Stimulated activated naive B cell treated with anti-CD40 and anti-IgM and Interleukin-4, amounts not matched to agents 10 μg/mL and 1 μg/mL and 100 μg/mL, for 72 hours (primary cell): ENCODE measurements around the gene CAMTA1.

Experiments
- ATAC-seq, 2 donors: fragments of 150-1000 bp; cut with Tn5 transposase; replicated peaks; 2 replicates each; pipeline ENCODE4 v1.10.0; 2021; ENCODE audit warnings: moderate library complexity in 1 of 2
- DNase-seq: peaks from one replicate; pipeline ENCODE4 v3.0.0; 2021
- H3K27ac Mint-ChIP-seq: one replicate; pipeline ENCODE4 v1.8.0; 2022; ENCODE audit warnings: mild to moderate bottlenecking, mixed read lengths
- H3K27me3 Mint-ChIP-seq, 2 donors: one replicate each; pipeline ENCODE4 v1.8.0; 2022; ENCODE audit warnings: mixed read lengths in 2 of 2
- H3K36me3 Mint-ChIP-seq, 2 donors: one replicate each; pipeline ENCODE4 v1.8.0; 2022; ENCODE audit warnings: mixed read lengths in 2 of 2, mild to moderate bottlenecking in 1 of 2
- H3K4me1 Mint-ChIP-seq, 2 donors: one replicate each; pipeline ENCODE4 v1.8.0; 2022; ENCODE audit warnings: mixed read lengths in 2 of 2, mild to moderate bottlenecking in 1 of 2
- H3K4me3 Mint-ChIP-seq, 2 donors: one replicate each; pipeline ENCODE4 v1.8.0; 2022; ENCODE audit warnings: mild to moderate bottlenecking in 2 of 2, mixed read lengths in 2 of 2, moderate library complexity in 1 of 2
- H3K9me3 Mint-ChIP-seq, 2 donors: one replicate each; pipeline ENCODE4 v1.8.0; 2022; ENCODE audit warnings: mixed read lengths in 2 of 2, mild to moderate bottlenecking in 1 of 2

Gene CAMTA1

GRCh38 chr1:7553042-7553690, 767.9 kb downstream of the CAMTA1 start:
- Mint-ChIP-seq H3K27me3 (peaks cover 22 to 30% of the 10 kb centered on the region in 2 donors), H3K36me3 (no peaks in the 10 kb centered on the region), H3K4me3 (no peak overlapping the region), H3K9me3 (no peaks in the 10 kb centered on the region), H3K4me1 (peaks cover 16 to 24% of the 10 kb centered on the region in 2 donors), H3K27ac (no peak overlapping the region)
- no peak for ATAC-seq
- no peak for DNase-seq

GRCh38 chr1:7554385-7555235, 769.4 kb downstream of the CAMTA1 start:
- ATAC-seq (peak in 1 of 2 donors; percentile 26), DNase-seq (no peak)
- Mint-ChIP-seq H3K27me3 (peaks cover 17 to 27% of the 10 kb centered on the region in 2 donors), H3K27ac (peak overlapping the region; percentile 52), H3K9me3 (no peaks in the 10 kb centered on the region), H3K4me3 (no peak overlapping the region), H3K4me1 (peaks cover 9 to 11% of the 10 kb centered on the region in 2 donors), H3K36me3 (no peaks in the 10 kb centered on the region)

DNA sequence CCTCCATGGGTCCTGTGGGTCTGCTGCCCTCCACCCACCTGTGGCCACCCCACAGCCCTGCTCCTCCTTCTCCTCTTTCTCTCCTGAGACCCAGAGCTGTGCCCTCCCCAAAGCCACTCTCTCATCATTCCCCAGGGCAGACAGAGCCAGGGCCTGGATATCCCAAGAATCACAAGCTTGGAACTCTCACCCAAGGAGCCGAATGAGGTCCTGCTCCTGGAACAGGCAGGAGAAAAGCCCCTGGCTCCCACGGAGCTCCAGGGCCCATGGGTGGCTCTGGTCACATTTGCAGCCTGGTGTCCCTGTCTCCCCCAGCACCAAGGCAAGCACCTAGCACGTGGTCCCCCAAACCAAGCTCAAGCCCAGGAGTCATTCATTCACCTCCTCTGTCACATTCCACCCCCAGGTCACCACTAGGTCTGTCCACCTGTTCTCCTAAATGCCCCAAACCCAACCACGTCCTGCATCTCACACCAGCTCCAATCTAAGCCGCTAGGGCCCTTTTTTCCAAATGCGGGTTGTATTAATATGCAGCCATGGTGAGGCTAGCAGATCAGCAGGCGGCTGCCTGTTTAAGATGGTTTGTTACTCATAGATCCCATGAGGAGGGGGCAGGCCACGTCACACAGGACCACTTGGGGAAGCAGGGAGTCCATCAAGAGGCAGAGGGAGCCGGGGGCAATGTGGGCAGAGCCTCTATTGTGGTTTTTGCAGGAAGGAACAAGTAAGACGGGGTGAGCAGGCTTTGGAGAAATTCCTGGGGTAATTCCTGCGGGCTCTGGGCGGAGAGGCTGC, 770.3 kb downstream of the CAMTA1 start:
- H3K4me1 Mint-ChIP-seq: peaks cover 0 to 8% of the 10 kb centered on the region in 2 donors
- no peaks in the 10 kb centered on the region for H3K36me3 Mint-ChIP-seq
- H3K9me3 Mint-ChIP-seq: no peaks in the 10 kb centered on the region
- peaks cover 15 to 26% of the 10 kb centered on the region in 2 donors for H3K27me3 Mint-ChIP-seq
- no peak overlapping the region for H3K27ac Mint-ChIP-seq
- no peak overlapping the region for H3K4me3 Mint-ChIP-seq
- DNase-seq (no peak), ATAC-seq (no peak)

DNA sequence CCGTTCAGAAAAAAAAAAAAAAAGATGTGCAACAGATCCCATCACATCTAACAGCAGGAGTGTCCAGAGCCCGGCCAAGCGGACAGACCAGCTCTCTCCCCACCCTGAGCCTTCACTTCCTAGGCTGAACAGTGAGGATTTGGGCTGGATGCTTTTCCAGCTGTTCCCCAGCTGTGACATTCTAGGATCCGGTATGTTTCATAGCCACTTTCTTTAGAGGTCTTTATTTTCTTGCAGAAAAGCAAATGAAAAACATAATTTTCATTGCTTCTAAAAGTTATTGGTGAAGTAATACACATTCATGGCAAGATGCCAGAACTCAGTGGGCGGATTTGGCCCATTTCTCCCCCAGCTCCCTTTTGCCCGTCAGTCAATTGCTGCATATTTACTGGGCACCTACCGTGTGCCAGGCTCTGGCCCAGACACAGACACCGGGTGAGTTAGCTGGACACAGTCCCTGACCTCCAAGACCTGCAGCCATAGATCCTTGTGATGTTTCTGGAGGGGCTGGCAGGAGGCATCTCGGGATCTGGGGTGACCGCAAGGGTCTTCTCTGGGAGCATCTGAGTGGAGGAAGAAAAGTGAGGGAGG, 772.1 kb downstream of the CAMTA1 start:
- H3K4me1 Mint-ChIP-seq: peaks cover 0 to 8% of the 10 kb centered on the region in 2 donors
- no peaks in the 10 kb centered on the region for H3K9me3 Mint-ChIP-seq
- no peak for DNase-seq
- H3K27me3 Mint-ChIP-seq: peaks cover 22% of the 10 kb centered on the region in 2 donors
- H3K36me3 Mint-ChIP-seq: no peaks in the 10 kb centered on the region
- no peak for ATAC-seq
- no peak overlapping the region for H3K27ac Mint-ChIP-seq
- H3K4me3 Mint-ChIP-seq: no peak overlapping the region

GRCh38 chr1:7558041-7558461, 772.8 kb downstream of the CAMTA1 start:
- ATAC-seq (no peak), DNase-seq (no peak)
- H3K36me3 Mint-ChIP-seq: no peaks in the 10 kb centered on the region
- no peaks in the 10 kb centered on the region for H3K9me3 Mint-ChIP-seq
- no peak overlapping the region for H3K4me3 Mint-ChIP-seq
- peaks cover 0 to 8% of the 10 kb centered on the region in 2 donors for H3K4me1 Mint-ChIP-seq
- H3K27me3 Mint-ChIP-seq: peaks cover 22 to 24% of the 10 kb centered on the region in 2 donors
- H3K27ac Mint-ChIP-seq: no peak overlapping the region

DNA sequence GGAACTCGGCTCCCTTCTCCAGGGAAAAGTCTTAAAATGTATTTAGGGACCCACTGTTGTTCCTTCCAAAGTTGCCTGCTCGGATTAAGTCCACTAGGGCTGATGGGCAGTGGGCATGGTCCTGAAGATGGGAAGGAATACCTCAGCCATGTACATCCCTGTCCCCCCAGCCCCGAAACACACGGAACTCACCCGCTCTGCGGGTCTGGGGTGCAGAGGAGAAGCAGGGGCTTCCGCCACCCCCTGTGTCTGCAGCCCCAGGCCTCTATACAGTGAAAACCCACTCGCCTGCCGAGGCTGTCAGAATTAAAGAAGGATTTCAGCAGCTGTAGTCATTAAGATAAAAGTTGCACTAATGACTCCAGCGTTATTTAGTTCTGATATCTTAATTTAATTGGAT, 773.2 kb downstream of the CAMTA1 start:
- Mint-ChIP-seq H3K36me3 (no peaks in the 10 kb centered on the region), H3K4me1 (peaks cover 0 to 8% of the 10 kb centered on the region in 2 donors), H3K27ac (no peak overlapping the region), H3K27me3 (peaks cover 22 to 24% of the 10 kb centered on the region in 2 donors), H3K9me3 (no peaks in the 10 kb centered on the region), H3K4me3 (no peak overlapping the region)
- ATAC-seq (no peak), DNase-seq (no peak)

DNA sequence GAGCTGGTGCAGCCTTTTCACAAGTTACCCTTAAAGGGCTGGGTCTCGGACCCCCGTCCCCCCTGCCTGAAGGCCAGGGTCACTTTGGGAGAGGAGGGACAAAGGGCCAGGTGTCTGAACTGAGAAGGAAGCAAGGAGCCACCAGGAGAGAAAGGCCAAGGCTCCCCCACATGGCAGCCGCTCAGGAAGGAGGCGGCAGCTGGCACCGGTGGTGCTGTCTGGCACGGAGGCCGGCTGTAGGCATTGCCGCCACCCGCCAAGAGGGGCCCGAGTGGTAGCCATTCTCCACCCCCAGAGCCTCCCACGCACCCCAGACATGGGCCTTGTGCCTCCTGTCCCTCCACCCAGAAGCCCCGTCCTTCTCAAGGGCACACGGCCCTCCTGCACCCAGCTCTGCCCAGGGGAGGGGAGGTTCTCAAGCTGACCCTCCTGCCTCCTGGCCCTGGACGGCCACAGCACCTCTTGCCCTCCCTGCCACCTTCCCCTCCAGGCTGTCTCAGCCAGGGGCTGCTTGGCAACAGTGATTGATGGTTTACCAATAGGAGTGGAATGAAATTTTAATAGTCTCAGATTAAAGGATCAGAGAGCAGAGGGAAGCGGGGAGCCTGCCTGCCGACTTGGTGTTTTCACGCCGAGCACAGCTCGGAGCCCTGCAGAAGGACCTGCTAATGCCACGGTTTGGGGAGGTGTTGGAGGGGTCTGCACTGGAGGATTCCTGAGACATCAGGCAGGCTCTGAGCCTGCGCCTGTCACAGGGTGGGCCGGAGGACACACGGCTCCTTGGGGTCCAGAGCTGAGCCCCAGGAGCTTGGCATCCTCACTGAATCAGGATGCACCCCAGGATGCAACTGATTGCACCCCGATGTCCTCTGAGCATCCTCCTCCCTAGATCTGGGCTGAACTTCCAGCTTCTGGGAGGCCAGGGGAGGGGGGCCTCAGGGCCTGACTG, 773.9 kb downstream of the CAMTA1 start:
- Mint-ChIP-seq H3K4me3 (no peak overlapping the region), H3K36me3 (no peaks in the 10 kb centered on the region), H3K4me1 (peaks cover 0 to 8% of the 10 kb centered on the region in 2 donors), H3K9me3 (no peaks in the 10 kb centered on the region), H3K27me3 (peaks cover 20 to 24% of the 10 kb centered on the region in 2 donors), H3K27ac (no peak overlapping the region)
- ATAC-seq (no peak), DNase-seq (no peak)

GRCh38 chr1:7560128-7560527, 774.9 kb downstream of the CAMTA1 start:
- Mint-ChIP-seq H3K9me3 (no peaks in the 10 kb centered on the region), H3K4me1 (peaks cover 0 to 6% of the 10 kb centered on the region in 2 donors), H3K36me3 (no peaks in the 10 kb centered on the region), H3K27me3 (peaks cover 22 to 31% of the 10 kb centered on the region in 2 donors), H3K27ac (no peak overlapping the region), H3K4me3 (no peak overlapping the region)
- DNase-seq (no peak), ATAC-seq (no peak)

- Mint-ChIP-seq H3K27ac (no peak overlapping the region), H3K27me3 (peaks cover 17 to 31% of the 10 kb centered on the region in 2 donors), H3K36me3 (no peaks in the 10 kb centered on the region)
Observed at GRCh38 chr1:7560601-7561181, 775.4 kb downstream of the CAMTA1 start.

GRCh38 chr1:7561331-7561921, 776.2 kb downstream of the CAMTA1 start:
- Mint-ChIP-seq H3K9me3 (no peaks in the 10 kb centered on the region), H3K27ac (no peak overlapping the region), H3K4me1 (no peaks in the 10 kb centered on the region), H3K36me3 (no peaks in the 10 kb centered on the region), H3K27me3 (peaks cover 12 to 28% of the 10 kb centered on the region in 2 donors), H3K4me3 (no peak overlapping the region)
- ATAC-seq (peak; percentile 38 to 49), DNase-seq (no peak)

More at GRCh38 chr1:7560601-7561181, 775.4 kb downstream of the CAMTA1 start:
- Mint-ChIP-seq H3K4me1 (peaks cover 0 to 2% of the 10 kb centered on the region in 2 donors), H3K4me3 (no peak overlapping the region), H3K9me3 (no peaks in the 10 kb centered on the region)
- ATAC-seq: no peak
- no peak for DNase-seq

- ATAC-seq (no peak), DNase-seq (no peak)
Observed at GRCh38 chr1:7561936-7562728, 776.9 kb downstream of the CAMTA1 start.

More at GRCh38 chr1:7561936-7562728, 776.9 kb downstream of the CAMTA1 start:
- H3K27ac Mint-ChIP-seq: no peak overlapping the region
- H3K27me3 Mint-ChIP-seq: peaks cover 8 to 23% of the 10 kb centered on the region in 2 donors
- H3K4me1 Mint-ChIP-seq: no peaks in the 10 kb centered on the region
- no peaks in the 10 kb centered on the region for H3K36me3 Mint-ChIP-seq
- no peak overlapping the region for H3K4me3 Mint-ChIP-seq
- H3K9me3 Mint-ChIP-seq: peaks cover 0 to 1% of the 10 kb centered on the region in 2 donors
